Measurements from ENCODE around the gene PTGES3.

The PTGES3 gene

DNA sequence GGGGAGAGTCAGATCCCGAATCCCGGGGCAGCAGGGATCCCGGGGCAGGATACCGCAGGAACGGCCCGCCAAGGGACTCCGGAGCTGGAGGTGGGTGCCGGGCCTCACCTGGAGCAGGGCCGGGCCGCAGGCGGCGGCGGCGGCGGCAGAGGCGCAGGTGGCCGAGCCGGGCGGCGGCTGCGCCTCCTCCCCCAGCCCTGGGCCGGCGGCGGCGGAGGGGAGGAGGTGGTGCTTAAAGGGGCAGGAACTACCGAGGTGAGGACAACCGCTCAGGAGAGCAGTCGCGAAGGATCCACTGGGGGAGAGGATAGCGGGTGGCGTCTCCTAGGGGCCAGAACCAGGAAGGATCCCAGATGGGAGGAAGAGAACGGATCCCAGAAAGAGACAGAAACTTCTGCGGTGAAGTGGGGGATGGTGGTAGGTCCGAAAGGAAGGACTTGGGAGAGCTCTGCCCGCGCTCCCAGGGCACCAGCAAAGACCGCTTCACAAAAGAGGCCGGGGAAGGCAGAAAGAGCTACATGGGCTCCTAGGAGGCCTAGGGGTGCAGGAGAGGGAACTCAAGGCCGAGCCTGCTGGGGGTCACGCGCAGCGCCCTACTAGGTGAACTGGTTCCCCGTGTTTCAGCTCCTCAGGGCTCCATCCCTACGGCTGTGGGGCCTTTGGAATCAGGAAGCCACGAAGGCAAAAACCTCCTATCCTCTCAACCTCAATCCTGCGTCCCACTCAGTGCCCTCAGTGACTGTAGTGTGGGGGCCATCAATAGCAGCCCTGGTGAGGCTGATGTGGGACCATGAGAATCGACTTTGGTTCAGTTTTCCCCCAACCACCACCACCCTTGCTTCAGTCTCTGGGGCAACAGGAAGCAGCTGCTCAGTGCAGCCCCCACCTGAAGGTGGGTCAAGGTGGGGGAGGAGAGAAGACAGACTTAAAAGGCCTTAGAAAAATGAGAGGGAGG is 53.0 kb downstream of the PTGES3 start:
- peak overlapping the region; percentile 84 for H3K4me3 ChIP-seq (ENCODE audit: low read depth, low read length)
- TF ChIP-seq, protein P1, sequence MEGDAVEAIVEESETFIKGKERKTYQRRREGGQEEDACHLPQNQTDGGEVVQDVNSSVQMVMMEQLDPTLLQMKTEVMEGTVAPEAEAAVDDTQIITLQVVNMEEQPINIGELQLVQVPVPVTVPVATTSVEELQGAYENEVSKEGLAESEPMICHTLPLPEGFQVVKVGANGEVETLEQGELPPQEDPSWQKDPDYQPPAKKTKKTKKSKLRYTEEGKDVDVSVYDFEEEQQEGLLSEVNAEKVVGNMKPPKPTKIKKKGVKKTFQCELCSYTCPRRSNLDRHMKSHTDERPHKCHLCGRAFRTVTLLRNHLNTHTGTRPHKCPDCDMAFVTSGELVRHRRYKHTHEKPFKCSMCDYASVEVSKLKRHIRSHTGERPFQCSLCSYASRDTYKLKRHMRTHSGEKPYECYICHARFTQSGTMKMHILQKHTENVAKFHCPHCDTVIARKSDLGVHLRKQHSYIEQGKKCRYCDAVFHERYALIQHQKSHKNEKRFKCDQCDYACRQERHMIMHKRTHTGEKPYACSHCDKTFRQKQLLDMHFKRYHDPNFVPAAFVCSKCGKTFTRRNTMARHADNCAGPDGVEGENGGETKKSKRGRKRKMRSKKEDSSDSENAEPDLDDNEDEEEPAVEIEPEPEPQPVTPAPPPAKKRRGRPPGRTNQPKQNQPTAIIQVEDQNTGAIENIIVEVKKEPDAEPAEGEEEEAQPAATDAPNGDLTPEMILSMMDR (IDR thresholded peaks at IDR 0.05; ENCODE audit: low read depth, low read length), result peak; percentile 52; the same call in 1 of the 2 replicates

DNA sequence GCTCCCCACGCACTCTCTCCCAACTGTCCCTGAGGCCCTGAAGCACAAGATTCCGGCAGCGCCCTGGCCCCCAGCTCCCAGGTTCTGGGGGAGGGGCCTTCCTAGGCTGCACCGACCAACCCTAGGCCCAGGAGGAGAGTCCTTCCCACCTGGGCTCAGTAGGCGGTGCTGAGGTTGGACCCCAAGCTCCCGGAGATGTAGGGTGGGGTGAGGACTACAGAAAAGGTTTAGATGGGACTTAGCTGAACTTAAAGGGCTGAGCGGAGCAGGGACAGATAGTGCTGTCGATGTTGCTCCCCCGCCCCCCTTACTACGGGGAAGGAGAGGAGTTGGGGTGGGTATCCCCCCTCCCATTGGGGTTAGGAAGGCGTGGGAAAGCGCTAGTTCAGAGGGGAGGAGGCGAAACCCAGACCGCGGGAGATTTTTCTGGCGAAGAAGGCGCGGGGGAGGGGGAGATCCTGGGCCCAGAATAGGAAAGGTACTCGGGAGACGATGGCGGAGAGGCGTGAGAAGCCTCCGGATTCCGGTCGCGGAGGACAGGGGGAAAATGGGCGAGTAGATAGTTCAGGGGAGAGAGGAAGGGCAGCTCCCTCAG is 53.7 kb downstream of the PTGES3 start:
- H3K4me3 ChIP-seq (ENCODE audit: low read depth, low read length), result peak overlapping the region; percentile 84
- TF ChIP-seq, protein P1 (IDR thresholded peaks at IDR 0.05; ENCODE audit: low read depth, low read length), result no peak

DNA sequence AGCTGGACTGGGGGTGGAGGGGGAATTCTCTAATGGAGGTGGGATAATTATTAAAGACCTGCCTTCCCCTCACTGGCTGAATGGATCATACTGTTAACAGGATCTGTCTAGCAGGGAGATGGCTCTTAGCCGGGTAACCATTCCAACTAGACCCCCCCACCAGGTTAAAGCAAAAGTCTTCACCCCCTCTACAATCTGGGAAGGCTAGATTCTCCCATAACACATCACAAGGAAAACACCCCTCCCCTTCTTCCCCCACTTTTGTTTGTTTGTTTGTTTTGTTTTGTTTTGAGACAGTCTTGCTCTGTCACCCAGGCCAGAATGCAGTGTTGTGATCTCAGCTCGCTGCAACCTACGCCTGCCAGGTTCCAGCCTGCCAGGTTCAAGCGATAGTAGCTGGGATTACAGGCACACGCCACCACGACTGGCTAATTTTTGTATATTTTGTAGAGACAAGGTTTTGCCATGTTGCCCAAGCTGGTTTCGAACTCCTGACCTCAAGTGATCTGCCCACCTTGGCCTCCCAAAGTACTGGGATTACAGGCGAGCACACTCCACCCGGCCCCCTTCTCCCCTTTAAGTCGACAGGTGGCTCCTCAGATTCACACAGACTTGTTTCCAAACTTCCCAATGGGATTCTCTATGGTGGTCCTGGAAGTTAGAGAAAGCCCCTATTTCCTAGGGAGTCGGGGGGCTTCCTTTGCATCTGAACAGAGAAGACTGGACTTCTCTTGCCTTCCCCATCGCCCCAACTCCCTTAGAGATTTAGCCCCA is 54.4 kb downstream of the PTGES3 start:
- TF ChIP-seq, protein P1 (IDR thresholded peaks at IDR 0.05; ENCODE audit: low read depth, low read length), result no peak
- H3K4me3 ChIP-seq (ENCODE audit: low read depth, low read length), result peak overlapping the region; percentile 84

DNA sequence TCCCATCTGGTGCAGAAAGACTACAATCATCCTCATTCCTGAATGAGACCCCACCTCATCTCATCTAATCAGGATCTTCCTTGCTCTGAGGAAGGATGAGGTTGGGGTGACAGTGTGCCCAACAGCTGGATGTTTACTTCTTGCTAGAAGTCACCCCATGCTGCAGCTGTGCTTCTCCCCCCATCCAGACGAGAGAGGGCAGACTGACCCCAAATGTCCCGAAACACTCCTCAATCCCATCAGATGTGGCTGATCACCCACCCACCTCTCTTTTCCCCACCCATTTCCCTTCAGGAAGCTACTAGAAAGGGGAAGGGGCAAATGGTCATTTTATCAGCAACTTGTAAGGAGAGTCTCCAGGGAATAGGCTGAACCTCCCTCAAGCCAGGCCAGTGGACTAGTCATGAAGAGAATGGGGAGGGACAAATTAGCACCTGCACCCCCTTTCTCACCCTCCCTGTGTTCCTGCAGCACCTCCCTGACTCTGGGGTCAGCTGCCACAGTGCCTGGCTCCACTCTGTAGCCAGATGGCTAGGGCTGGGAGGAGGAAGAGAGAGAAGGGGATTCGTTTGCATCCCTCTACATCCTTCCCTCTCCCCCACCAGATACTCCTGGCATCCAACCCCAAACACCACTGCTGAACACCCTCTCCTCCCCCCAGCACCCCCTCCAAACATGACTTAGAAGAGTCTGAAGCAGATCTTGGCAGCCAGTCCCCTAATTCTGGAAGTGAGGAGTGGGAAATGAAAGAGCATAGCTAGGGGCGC is 55.2 kb downstream of the PTGES3 start:
- H3K4me3 ChIP-seq (ENCODE audit: low read depth, low read length), result peak overlapping the region; percentile 84
- TF ChIP-seq, protein P1 (IDR thresholded peaks at IDR 0.05; ENCODE audit: low read depth, low read length), result no peak

DNA sequence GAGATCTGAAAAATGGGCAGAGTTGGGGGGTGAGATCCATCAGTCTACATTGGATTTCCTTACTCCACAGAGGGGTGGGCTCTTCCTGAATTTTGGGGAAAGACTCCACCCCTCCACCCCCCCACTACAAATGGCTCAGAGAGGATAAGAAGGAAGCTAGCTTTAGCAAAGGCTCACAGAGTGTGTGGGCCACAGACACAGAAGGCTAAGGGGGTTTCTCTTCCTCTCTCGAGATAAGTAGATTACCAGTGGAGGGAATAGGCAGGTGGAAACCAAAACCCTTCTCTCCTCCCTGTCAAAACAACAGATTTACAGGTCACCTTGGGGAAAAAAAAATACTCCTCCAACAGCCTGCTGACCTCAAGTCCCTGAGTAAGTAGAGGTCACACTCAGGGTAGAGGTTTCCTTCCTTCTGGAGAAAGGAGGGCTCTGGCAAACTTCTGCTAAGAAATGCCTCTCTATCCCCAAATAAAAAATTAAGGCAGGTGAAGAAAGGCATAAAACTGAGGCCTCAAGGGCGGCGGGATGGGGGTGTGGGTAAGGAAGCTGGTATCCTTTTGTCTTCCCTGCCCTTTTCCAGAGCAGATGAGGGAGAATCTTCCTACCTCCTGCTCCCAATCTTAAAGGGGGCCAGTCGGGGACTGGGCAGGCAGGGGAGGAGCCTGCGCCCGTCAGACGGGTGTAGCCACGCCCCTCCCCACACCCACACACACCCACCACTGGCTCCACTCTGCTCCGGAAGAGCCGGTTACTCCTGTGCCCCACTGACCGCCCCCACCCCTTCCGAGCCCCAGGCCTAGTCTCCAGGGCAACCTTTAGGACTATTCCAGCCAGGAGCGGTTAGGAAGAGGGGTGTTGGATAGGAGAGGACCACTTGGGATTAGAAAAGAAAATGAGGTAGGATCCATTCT is 56.0 kb downstream of the PTGES3 start:
- peak overlapping the region; percentile 7; the same call in 1 of the 2 replicates for H3K4me3 ChIP-seq (ENCODE audit: low read depth, low read length)
- TF ChIP-seq, protein P1 (IDR thresholded peaks at IDR 0.05; ENCODE audit: low read depth, low read length), result no peak

GRCh38 chr12:56630180-56630632 is 57.9 kb downstream of the PTGES3 start, which contains the start of gene BAZ2A:
BAZ2A (minus strand) TSS chr12:56630326; CDS start chr12:56617530, 12,796 bp downstream.
- TF ChIP-seq, protein P1 (IDR thresholded peaks at IDR 0.05; ENCODE audit: low read depth, low read length), result no peak

More at GRCh38 chr12:56630180-56630632, 57.9 kb downstream of the PTGES3 start, which contains the start of gene BAZ2A:
- H3K4me3 ChIP-seq (ENCODE audit: low read depth, low read length), result peak within 1 kb of the TSS; percentile 98

Data from WI38 (cell line).